GM12892 (cell line): ENCODE measurements around the gene GPHA2.

Experiments used
- DNase-seq: peaks from one replicate; pipeline ENCODE4 v3.0.0; 2011; ENCODE audit not compliant: insufficient read length
- FAIRE-seq: peaks from 2 replicates; lab custom pipeline; 2011; peaks lifted over from hg19 to GRCh38; lab: Jason Lieb, UNC
- POLR2A ChIP-seq: IDR thresholded peaks from 2 replicates; pipeline ENCODE4 v1.6.1; 2011; ENCODE audit warnings: low read depth, low read length, control low read depth
- POLR2AphosphoS5 ChIP-seq: IDR thresholded peaks from 2 replicates; pipeline ENCODE4 v1.6.1; 2011; ENCODE audit warnings: low read depth, low read length, control low read depth
- TAF1 ChIP-seq: IDR thresholded peaks from 2 replicates; pipeline ENCODE4 v1.6.1; 2011; ENCODE audit warnings: low read depth, mild to moderate bottlenecking, control low read depth, low read length, borderline replicate concordance

GPHA2 gene

GRCh38 chr11:64925536-64926436 is 9.9 kb downstream of the GPHA2 start:
- FAIRE-seq: no peak

GRCh38 chr11:64924910-64925284 is 10.8 kb downstream of the GPHA2 start:
- DNase-seq (no peak), FAIRE-seq (peak; percentile 57)
- TF ChIP-seq POLR2AphosphoS5 (no peak), POLR2A (no peak), TAF1 (no peak)

More at GRCh38 chr11:64925536-64926436, 9.9 kb downstream of the GPHA2 start:
- TF ChIP-seq POLR2AphosphoS5 (no peak), TAF1 (no peak)
- DNase-seq: no peak

GRCh38 chr11:64923944-64924909 is 11.5 kb downstream of the GPHA2 start, which contains the start of gene PPP2R5B:
PPP2R5B (plus strand) TSS chr11:64924689; CDS start chr11:64925735, 1,046 bp downstream.
- DNase-seq: peak; percentile 97
- TF ChIP-seq POLR2AphosphoS5 (no peak), POLR2A (peak; percentile 44; the same call in 1 of the 2 replicates), TAF1 (0 out of 2 replicates have a peak, but pooled peaks have one; percentile 23)
- peak; percentile 100 for FAIRE-seq

GRCh38 chr11:64923151-64923661 is 12.5 kb downstream of the GPHA2 start:
- no peak for DNase-seq
- TF ChIP-seq TAF1 (no peak), POLR2AphosphoS5 (no peak), POLR2A (no peak)
- FAIRE-seq: no peak

- no peak for DNase-seq
- TF ChIP-seq TAF1 (no peak), POLR2AphosphoS5 (no peak), POLR2A (no peak)
- no peak for FAIRE-seq
Observed at GRCh38 chr11:64921384-64921783, 14.3 kb downstream of the GPHA2 start.

GRCh38 chr11:64920124-64920523 is 15.6 kb downstream of the GPHA2 start:
- TF ChIP-seq TAF1: no peak
- TF ChIP-seq POLR2A: no peak
- no peak for TF ChIP-seq POLR2AphosphoS5
- DNase-seq (no peak), FAIRE-seq (no peak)

- no peak for TF ChIP-seq TAF1
- no peak for TF ChIP-seq POLR2A
- TF ChIP-seq POLR2AphosphoS5: no peak
- no peak for FAIRE-seq
- DNase-seq: no peak
Observed at GRCh38 chr11:64919627-64920026, 16.1 kb downstream of the GPHA2 start.

- TF ChIP-seq POLR2AphosphoS5 (no peak), POLR2A (no peak), TAF1 (no peak)
- DNase-seq: no peak
- FAIRE-seq: no peak
Observed at GRCh38 chr11:64918017-64918416, 17.7 kb downstream of the GPHA2 start.

- TF ChIP-seq POLR2A (no peak), POLR2AphosphoS5 (no peak), TAF1 (no peak)
- FAIRE-seq: no peak
- DNase-seq: no peak
Observed at GRCh38 chr11:64917663-64917995, 18.1 kb downstream of the GPHA2 start.

GRCh38 chr11:64916775-64917662 is 18.7 kb downstream of the GPHA2 start, which contains the start of gene ATG2A:
ATG2A (minus strand) TSS chr11:64917209; CDS start chr11:64917135, 74 bp downstream.
- FAIRE-seq (peak; percentile 99), DNase-seq (peak; percentile 98)
- TF ChIP-seq TAF1 (peak; percentile 60; the same call in 1 of the 2 replicates), POLR2AphosphoS5 (peak; percentile 55; the same call in 1 of the 2 replicates), POLR2A (peak; percentile 73; the same call in 1 of the 2 replicates)
